HCT116 (cell line): Measurements from ENCODE around the gene DNMT3A.

Experiments
- CEBPB ChIP-seq: IDR thresholded peaks from 2 replicates; pipeline ENCODE4 v1.6.1; 2012; ENCODE audit warnings: low read depth
- EZH2 ChIP-seq: fragments of 200-600 bp; sonication (generic); IDR thresholded peaks from 2 replicates; pipeline ENCODE4 v1.6.1; 2017; ENCODE audit warnings: antibody characterized with exemption, mixed run types
- POLR2AphosphoS5 ChIP-seq: IDR thresholded peaks from 2 replicates; pipeline ENCODE4 v1.6.1; 2011; ENCODE audit warnings: mild to moderate bottlenecking, low read depth, low read length, moderate library complexity
- RAD21 ChIP-seq: IDR thresholded peaks from 2 replicates; pipeline ENCODE4 v1.6.1; 2012; ENCODE audit warnings: low read depth, mild to moderate bottlenecking
- SP1 ChIP-seq: IDR thresholded peaks from 2 replicates; pipeline ENCODE4 v1.6.1; 2012; ENCODE audit warnings: low read depth
- TF ChIP-seq, protein P1 (sequence below): IDR thresholded peaks from 2 replicates; pipeline ENCODE4 v1.6.1; 2012
- TF ChIP-seq, protein P2 (sequence below), 3 experiments: fragments of 200-600 bp in 1 of 3; sonication (generic) in 1 of 3; IDR thresholded peaks in 2 of 3; conservative IDR thresholded peaks in 1 of 3; 2 replicates each; pipeline ENCODE4 v1.5.1; 2012 to 2017; ENCODE audit warnings: low read depth in 2 of 3, low read length in 2 of 3, antibody characterized with exemption in 1 of 3, borderline replicate concordance in 1 of 3, control low read depth in 1 of 3, mild to moderate bottlenecking in 1 of 3, mixed read lengths in 1 of 3, mixed run types in 1 of 3, moderate library complexity in 1 of 3; ENCODE audit not compliant: insufficient read depth in 1 of 3
- TF ChIP-seq, protein P3 (sequence below): IDR thresholded peaks from 2 replicates; pipeline ENCODE4 v1.6.1; 2012
- TF ChIP-seq, protein P4 (sequence below): IDR thresholded peaks from 2 replicates; pipeline ENCODE4 v1.6.1; 2012; ENCODE audit warnings: low read depth

DNA sequence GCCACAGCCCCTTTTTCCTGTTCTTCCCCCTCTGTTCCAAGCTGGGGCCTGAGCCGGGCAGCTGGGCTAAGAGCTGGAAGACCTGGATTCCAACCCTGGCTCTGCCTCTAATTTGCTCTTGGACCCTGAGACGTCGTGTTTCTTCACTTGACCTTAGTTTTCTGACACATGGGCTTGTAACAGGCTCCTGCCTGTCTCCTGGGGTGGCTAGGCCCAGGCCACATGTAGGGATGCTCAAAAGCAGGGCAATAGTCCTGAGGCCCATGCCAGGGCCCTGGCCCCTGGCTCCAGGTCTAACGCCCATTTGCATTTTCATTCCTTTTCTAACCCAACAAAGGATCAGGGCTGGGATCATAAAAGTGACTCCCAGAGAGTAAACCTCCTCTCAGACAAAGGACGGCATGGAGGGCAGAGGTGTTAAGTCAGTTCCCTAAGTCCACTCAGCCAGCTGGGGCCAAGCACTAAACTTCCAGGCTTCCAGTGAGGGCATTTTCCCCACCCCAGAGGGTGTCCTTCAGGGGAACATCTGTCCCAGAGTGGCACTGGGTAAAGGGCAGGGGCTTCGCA lies 16.6 kb upstream of the DNMT3A start:
- TF ChIP-seq, protein P1, sequence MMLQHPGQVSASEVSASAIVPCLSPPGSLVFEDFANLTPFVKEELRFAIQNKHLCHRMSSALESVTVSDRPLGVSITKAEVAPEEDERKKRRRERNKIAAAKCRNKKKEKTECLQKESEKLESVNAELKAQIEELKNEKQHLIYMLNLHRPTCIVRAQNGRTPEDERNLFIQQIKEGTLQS = no peak
- TF ChIP-seq, protein P2, sequence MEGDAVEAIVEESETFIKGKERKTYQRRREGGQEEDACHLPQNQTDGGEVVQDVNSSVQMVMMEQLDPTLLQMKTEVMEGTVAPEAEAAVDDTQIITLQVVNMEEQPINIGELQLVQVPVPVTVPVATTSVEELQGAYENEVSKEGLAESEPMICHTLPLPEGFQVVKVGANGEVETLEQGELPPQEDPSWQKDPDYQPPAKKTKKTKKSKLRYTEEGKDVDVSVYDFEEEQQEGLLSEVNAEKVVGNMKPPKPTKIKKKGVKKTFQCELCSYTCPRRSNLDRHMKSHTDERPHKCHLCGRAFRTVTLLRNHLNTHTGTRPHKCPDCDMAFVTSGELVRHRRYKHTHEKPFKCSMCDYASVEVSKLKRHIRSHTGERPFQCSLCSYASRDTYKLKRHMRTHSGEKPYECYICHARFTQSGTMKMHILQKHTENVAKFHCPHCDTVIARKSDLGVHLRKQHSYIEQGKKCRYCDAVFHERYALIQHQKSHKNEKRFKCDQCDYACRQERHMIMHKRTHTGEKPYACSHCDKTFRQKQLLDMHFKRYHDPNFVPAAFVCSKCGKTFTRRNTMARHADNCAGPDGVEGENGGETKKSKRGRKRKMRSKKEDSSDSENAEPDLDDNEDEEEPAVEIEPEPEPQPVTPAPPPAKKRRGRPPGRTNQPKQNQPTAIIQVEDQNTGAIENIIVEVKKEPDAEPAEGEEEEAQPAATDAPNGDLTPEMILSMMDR (IDR thresholded peaks at IDR 0.05 in 2 of 3, conservative IDR thresholded peaks at IDR 0.05 in 1 of 3; ENCODE audit: borderline replicate concordance in 1 of 3, insufficient read depth in 1 of 3, low read depth in 2 of 3, low read length in 2 of 3) = no peak
- TF ChIP-seq RAD21 (no peak), POLR2AphosphoS5 (no peak), CEBPB (no peak), SP1 (no peak), EZH2 (no peak)
- TF ChIP-seq, protein P3, sequence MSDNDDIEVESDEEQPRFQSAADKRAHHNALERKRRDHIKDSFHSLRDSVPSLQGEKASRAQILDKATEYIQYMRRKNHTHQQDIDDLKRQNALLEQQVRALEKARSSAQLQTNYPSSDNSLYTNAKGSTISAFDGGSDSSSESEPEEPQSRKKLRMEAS = no peak
- TF ChIP-seq, protein P4, sequence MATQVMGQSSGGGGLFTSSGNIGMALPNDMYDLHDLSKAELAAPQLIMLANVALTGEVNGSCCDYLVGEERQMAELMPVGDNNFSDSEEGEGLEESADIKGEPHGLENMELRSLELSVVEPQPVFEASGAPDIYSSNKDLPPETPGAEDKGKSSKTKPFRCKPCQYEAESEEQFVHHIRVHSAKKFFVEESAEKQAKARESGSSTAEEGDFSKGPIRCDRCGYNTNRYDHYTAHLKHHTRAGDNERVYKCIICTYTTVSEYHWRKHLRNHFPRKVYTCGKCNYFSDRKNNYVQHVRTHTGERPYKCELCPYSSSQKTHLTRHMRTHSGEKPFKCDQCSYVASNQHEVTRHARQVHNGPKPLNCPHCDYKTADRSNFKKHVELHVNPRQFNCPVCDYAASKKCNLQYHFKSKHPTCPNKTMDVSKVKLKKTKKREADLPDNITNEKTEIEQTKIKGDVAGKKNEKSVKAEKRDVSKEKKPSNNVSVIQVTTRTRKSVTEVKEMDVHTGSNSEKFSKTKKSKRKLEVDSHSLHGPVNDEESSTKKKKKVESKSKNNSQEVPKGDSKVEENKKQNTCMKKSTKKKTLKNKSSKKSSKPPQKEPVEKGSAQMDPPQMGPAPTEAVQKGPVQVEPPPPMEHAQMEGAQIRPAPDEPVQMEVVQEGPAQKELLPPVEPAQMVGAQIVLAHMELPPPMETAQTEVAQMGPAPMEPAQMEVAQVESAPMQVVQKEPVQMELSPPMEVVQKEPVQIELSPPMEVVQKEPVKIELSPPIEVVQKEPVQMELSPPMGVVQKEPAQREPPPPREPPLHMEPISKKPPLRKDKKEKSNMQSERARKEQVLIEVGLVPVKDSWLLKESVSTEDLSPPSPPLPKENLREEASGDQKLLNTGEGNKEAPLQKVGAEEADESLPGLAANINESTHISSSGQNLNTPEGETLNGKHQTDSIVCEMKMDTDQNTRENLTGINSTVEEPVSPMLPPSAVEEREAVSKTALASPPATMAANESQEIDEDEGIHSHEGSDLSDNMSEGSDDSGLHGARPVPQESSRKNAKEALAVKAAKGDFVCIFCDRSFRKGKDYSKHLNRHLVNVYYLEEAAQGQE = no peak
